ENCODE data around the gene PBX4.

The PBX4 gene

GRCh38 chr19:19637523-19638251 is 19.2 kb upstream of the PBX4 start:
- no peak overlapping the region for H3K27ac ChIP-seq (ENCODE audit: low read depth, low read length, poor library complexity, severe bottlenecking)
- H3K9me3 ChIP-seq (ENCODE audit: low read length) = no peaks in the 10 kb centered on the region
- TF ChIP-seq EZH2 (IDR thresholded peaks at IDR 0.05; ENCODE audit: borderline replicate concordance, low read length) = no peak
- peak; percentile 4; the same call in 1 of the 2 replicates for TF ChIP-seq CTCF (IDR thresholded peaks at IDR 0.05; ENCODE audit: low read length)
- H3K9me2 ChIP-seq (ENCODE audit: low read depth, low read length) = no peaks in the 10 kb centered on the region
- H3K27me3 ChIP-seq (ENCODE audit: insufficient read depth, low read length) = no peaks in the 10 kb centered on the region
- H3K4me1 ChIP-seq (ENCODE audit: insufficient read depth, low read length, severe bottlenecking) = peaks cover 9% of the 10 kb centered on the region
- no peak overlapping the region for H3K9ac ChIP-seq (ENCODE audit: low read length)
- no peak overlapping the region for H2AFZ ChIP-seq (ENCODE audit: low read length)
- H3K79me2 ChIP-seq (ENCODE audit: insufficient read depth, low read length) = peaks cover 4% of the 10 kb centered on the region
- H3K4me2 ChIP-seq (ENCODE audit: low read length) = no peak overlapping the region
- H3K4me3 ChIP-seq (ENCODE audit: low read depth, low read length, poor library complexity, severe bottlenecking) = no peak overlapping the region
- no peaks in the 10 kb centered on the region for H3F3A ChIP-seq (ENCODE audit: insufficient read depth, low read length)
- H4K20me1 ChIP-seq (ENCODE audit: insufficient read depth, low read length) = no peaks in the 10 kb centered on the region
- H3K36me3 ChIP-seq (ENCODE audit: insufficient read depth, low read length) = peaks cover 83% of the 10 kb centered on the region

- Histone ChIP-seq H3K9me2 (ENCODE audit: low read depth, low read length) (no peaks in the 10 kb centered on the region), H2AFZ (ENCODE audit: low read length) (no peak overlapping the region), H4K20me1 (ENCODE audit: insufficient read depth, low read length) (no peaks in the 10 kb centered on the region), H3K27me3 (ENCODE audit: insufficient read depth, low read length) (no peaks in the 10 kb centered on the region), H3K79me2 (ENCODE audit: insufficient read depth, low read length) (no peaks in the 10 kb centered on the region), H3K4me2 (ENCODE audit: low read length) (no peak overlapping the region), H3K27ac (ENCODE audit: low read depth, low read length, poor library complexity, severe bottlenecking) (no peak overlapping the region), H3K9ac (ENCODE audit: low read length) (no peak overlapping the region), H3K36me3 (ENCODE audit: insufficient read depth, low read length) (peaks cover 87% of the 10 kb centered on the region), H3F3A (ENCODE audit: insufficient read depth, low read length) (no peaks in the 10 kb centered on the region), H3K9me3 (ENCODE audit: low read length) (no peaks in the 10 kb centered on the region), H3K4me1 (ENCODE audit: insufficient read depth, low read length, severe bottlenecking) (peaks cover 4% of the 10 kb centered on the region), H3K4me3 (ENCODE audit: low read depth, low read length, poor library complexity, severe bottlenecking) (no peak overlapping the region)
- no peak for TF ChIP-seq CTCF (IDR thresholded peaks at IDR 0.05; ENCODE audit: low read length)
- no peak for TF ChIP-seq EZH2 (IDR thresholded peaks at IDR 0.05; ENCODE audit: borderline replicate concordance, low read length)
These were observed 18.7 kb upstream of the PBX4 start for GRCh38 chr19:19637186-19637522.

GRCh38 chr19:19636573-19637185 is 18.2 kb upstream of the PBX4 start:
- Histone ChIP-seq H3K27ac (ENCODE audit: low read depth, low read length, poor library complexity, severe bottlenecking) (no peak overlapping the region), H2AFZ (ENCODE audit: low read length) (no peak overlapping the region), H3K9me2 (ENCODE audit: low read depth, low read length) (no peaks in the 10 kb centered on the region), H3K36me3 (ENCODE audit: insufficient read depth, low read length) (peaks cover 84% of the 10 kb centered on the region), H3K4me2 (ENCODE audit: low read length) (no peak overlapping the region), H3K79me2 (ENCODE audit: insufficient read depth, low read length) (no peaks in the 10 kb centered on the region), H3K4me3 (ENCODE audit: low read depth, low read length, poor library complexity, severe bottlenecking) (no peak overlapping the region), H3K27me3 (ENCODE audit: insufficient read depth, low read length) (no peaks in the 10 kb centered on the region), H3K4me1 (ENCODE audit: insufficient read depth, low read length, severe bottlenecking) (no peaks in the 10 kb centered on the region), H3F3A (ENCODE audit: insufficient read depth, low read length) (no peaks in the 10 kb centered on the region), H4K20me1 (ENCODE audit: insufficient read depth, low read length) (no peaks in the 10 kb centered on the region), H3K9ac (ENCODE audit: low read length) (no peak overlapping the region), H3K9me3 (ENCODE audit: low read length) (no peaks in the 10 kb centered on the region)
- TF ChIP-seq EZH2 (IDR thresholded peaks at IDR 0.05; ENCODE audit: borderline replicate concordance, low read length) (no peak), CTCF (IDR thresholded peaks at IDR 0.05; ENCODE audit: low read length) (no peak)

All from OCI-LY1 (cell line).